GM23338 (cell line): ENCODE results near the gene TENT5A. TPM values are rescaled to one million over a fixed set of nuclear protein-coding genes. Genes with fewer than 3 reads are reported as not detected.

Source experiments
- ATAC-seq: fragments of 200-7000 bp; cut with Tn5 transposase; 3 replicates; pipeline ENCODE4 v1.9.1; 2020
- DNase-seq: peaks from one replicate; pipeline ENCODE4 v3.0.0-alpha.2; 2015; ENCODE audit warnings: low spot score
- H2AFZ ChIP-seq: fragments of 200-600 bp; sonication (generic); 2 replicates; pipeline ENCODE4 v1.8.0; 2016; ENCODE audit warnings: antibody characterized with exemption, mild to moderate bottlenecking, moderate library complexity
- H3F3A ChIP-seq: fragments of 200-600 bp; sonication (generic); replicated peaks from 2 replicates; pipeline ENCODE4 v1.8.0; 2017; ENCODE audit warnings: antibody characterized with exemption, mixed run types, low read depth
- H3K27ac ChIP-seq: fragments of 200-600 bp; sonication (generic); 2 replicates; pipeline ENCODE4 v1.6.1; 2016; ENCODE audit warnings: low read depth
- H3K27me3 ChIP-seq: fragments of 200-600 bp; sonication (generic); 2 replicates; pipeline ENCODE4 v1.8.0; 2016; ENCODE audit warnings: mild to moderate bottlenecking, mixed run types, moderate library complexity; ENCODE audit not compliant: insufficient read depth
- H3K36me3 ChIP-seq: fragments of 200-600 bp; sonication (generic); 2 replicates; pipeline ENCODE4 v1.8.0; 2016; ENCODE audit warnings: mild to moderate bottlenecking; ENCODE audit not compliant: insufficient read depth
- H3K4me1 ChIP-seq: fragments of 200-600 bp; sonication (generic); 2 replicates; pipeline ENCODE4 v1.8.0; 2016; ENCODE audit warnings: mild to moderate bottlenecking, moderate library complexity; ENCODE audit not compliant: insufficient read depth
- H3K4me2 ChIP-seq: fragments of 200-600 bp; sonication (generic); 2 replicates; pipeline ENCODE4 v1.7.1; 2017; ENCODE audit warnings: mixed run types
- H3K4me3 ChIP-seq: fragments of 200-600 bp; sonication (generic); 2 replicates; pipeline ENCODE4 v1.6.1; 2016; ENCODE audit warnings: mixed run types
- H3K79me2 ChIP-seq: fragments of 200-600 bp; sonication (generic); replicated peaks from 2 replicates; pipeline ENCODE4 v1.8.0; 2017; ENCODE audit warnings: mild to moderate bottlenecking; ENCODE audit not compliant: insufficient read depth
- H3K9me2 ChIP-seq: fragments of 200-600 bp; sonication (generic); 2 replicates; pipeline ENCODE4 v1.8.0; 2017; ENCODE audit not compliant: insufficient read depth
- H4K20me1 ChIP-seq: fragments of 200-600 bp; sonication (generic); replicated peaks from 2 replicates; pipeline ENCODE4 v1.8.0; 2017; ENCODE audit warnings: mild to moderate bottlenecking; ENCODE audit not compliant: insufficient read depth
- H3K27ac Mint-ChIP-seq: 2 replicates; pipeline ENCODE4 v1.8.0; 2020; ENCODE audit warnings: inconsistent platforms, mild to moderate bottlenecking, moderate library complexity, mixed read lengths
- H3K27me3 Mint-ChIP-seq: 3 replicates; pipeline ENCODE4 v1.8.0; 2022; ENCODE audit warnings: low read depth, mild to moderate bottlenecking, moderate library complexity, mixed read lengths, inconsistent platforms; ENCODE audit not compliant: insufficient read depth, poor library complexity
- H3K36me3 Mint-ChIP-seq: 3 replicates; pipeline ENCODE4 v1.8.0; 2021; ENCODE audit warnings: low read depth, mild to moderate bottlenecking, inconsistent platforms, moderate library complexity, mixed read lengths
- H3K4me1 Mint-ChIP-seq: 3 replicates; pipeline ENCODE4 v1.8.0; 2020; ENCODE audit warnings: mild to moderate bottlenecking, inconsistent platforms, mixed read lengths
- H3K4me3 Mint-ChIP-seq: 3 replicates; pipeline ENCODE4 v1.8.0; 2021; ENCODE audit warnings: moderate library complexity, mild to moderate bottlenecking, inconsistent platforms, mixed read lengths
- H3K9me3 Mint-ChIP-seq: 3 replicates; pipeline ENCODE4 v1.8.0; 2020; ENCODE audit warnings: moderate library complexity, mild to moderate bottlenecking, inconsistent platforms, mixed read lengths
- CREB1 ChIP-seq: fragments of 250-450 bp; sonication (Bioruptor Pico); IDR thresholded peaks from 2 replicates; pipeline ENCODE4 v1.5.0; 2020; ENCODE audit warnings: low read depth, mild to moderate bottlenecking, moderate library complexity
- CTCF ChIP-seq, 2 experiments: fragments of 200-600 bp in 1 of 2; sonication (generic) in 1 of 2; conservative IDR thresholded peaks; 2 replicates each; pipeline versions ENCODE4 v1.5.1 to v1.6.1; 2016 to 2017; ENCODE audit warnings: antibody characterized with exemption in 2 of 2, low read depth in 2 of 2, mild to moderate bottlenecking in 2 of 2, moderate library complexity in 1 of 2
- ZNF331 ChIP-seq: fragments of 250-450 bp; sonication (Bioruptor Pico); IDR thresholded peaks from 2 replicates; pipeline ENCODE4 v1.5.0; 2020; ENCODE audit warnings: low read depth, mild to moderate bottlenecking, moderate library complexity
- polyA plus RNA-seq: library from polyadenylated mRNA; unstranded; fragments of >200 nt; fragmentation: Nextera tagmentation; extraction: Ambion mirVana; gene quantifications from 2 replicates; pipeline ENCODE4 v1.2.1, GENCODE V29; 2016
- total RNA-seq: library from RNA; depleted of rRNA; stranded (reverse); fragments of >200 nt; shearing (Covaris generic); gene quantifications from 2 replicates; pipeline ENCODE4 v1.2.3, GENCODE V29; 2014
- TF ChIP-seq, protein P1 (sequence below): fragments of 250-450 bp; sonication (Bioruptor Pico); IDR thresholded peaks from 2 replicates; pipeline ENCODE4 v1.5.0; 2020; ENCODE audit warnings: mild to moderate bottlenecking, moderate library complexity

Gene TENT5A
- total and polyA plus RNA-seq, 2 experiments from 2014 or later = 3.8 to 4.7 TPM

DNA sequence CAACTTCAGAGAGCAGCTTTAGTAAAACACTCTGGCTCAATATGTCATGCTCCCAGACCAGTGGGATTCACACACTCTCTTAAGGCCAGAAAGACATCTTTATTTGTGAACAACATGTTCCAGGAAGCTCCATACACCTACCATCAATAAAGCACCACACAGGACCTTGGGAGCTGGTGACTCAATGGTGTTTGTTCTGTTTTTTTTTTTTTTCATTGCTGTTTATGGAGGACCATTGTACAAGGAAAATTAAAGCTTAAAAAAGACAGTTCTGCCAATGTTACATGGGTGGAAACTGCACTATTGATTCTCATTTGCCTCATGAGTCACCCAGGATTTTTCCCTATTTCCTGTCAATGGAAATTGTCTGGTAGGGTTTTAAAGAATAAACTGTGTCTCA lies 36.3 kb upstream of the TENT5A start:
- TF ChIP-seq CTCF (conservative IDR thresholded peaks at IDR 0.05; ENCODE audit: low read depth in 2 of 2) (no peak), ZNF331 (CRISPR knock-in tag) (no peak), CREB1 (no peak)
- TF ChIP-seq, protein P1, sequence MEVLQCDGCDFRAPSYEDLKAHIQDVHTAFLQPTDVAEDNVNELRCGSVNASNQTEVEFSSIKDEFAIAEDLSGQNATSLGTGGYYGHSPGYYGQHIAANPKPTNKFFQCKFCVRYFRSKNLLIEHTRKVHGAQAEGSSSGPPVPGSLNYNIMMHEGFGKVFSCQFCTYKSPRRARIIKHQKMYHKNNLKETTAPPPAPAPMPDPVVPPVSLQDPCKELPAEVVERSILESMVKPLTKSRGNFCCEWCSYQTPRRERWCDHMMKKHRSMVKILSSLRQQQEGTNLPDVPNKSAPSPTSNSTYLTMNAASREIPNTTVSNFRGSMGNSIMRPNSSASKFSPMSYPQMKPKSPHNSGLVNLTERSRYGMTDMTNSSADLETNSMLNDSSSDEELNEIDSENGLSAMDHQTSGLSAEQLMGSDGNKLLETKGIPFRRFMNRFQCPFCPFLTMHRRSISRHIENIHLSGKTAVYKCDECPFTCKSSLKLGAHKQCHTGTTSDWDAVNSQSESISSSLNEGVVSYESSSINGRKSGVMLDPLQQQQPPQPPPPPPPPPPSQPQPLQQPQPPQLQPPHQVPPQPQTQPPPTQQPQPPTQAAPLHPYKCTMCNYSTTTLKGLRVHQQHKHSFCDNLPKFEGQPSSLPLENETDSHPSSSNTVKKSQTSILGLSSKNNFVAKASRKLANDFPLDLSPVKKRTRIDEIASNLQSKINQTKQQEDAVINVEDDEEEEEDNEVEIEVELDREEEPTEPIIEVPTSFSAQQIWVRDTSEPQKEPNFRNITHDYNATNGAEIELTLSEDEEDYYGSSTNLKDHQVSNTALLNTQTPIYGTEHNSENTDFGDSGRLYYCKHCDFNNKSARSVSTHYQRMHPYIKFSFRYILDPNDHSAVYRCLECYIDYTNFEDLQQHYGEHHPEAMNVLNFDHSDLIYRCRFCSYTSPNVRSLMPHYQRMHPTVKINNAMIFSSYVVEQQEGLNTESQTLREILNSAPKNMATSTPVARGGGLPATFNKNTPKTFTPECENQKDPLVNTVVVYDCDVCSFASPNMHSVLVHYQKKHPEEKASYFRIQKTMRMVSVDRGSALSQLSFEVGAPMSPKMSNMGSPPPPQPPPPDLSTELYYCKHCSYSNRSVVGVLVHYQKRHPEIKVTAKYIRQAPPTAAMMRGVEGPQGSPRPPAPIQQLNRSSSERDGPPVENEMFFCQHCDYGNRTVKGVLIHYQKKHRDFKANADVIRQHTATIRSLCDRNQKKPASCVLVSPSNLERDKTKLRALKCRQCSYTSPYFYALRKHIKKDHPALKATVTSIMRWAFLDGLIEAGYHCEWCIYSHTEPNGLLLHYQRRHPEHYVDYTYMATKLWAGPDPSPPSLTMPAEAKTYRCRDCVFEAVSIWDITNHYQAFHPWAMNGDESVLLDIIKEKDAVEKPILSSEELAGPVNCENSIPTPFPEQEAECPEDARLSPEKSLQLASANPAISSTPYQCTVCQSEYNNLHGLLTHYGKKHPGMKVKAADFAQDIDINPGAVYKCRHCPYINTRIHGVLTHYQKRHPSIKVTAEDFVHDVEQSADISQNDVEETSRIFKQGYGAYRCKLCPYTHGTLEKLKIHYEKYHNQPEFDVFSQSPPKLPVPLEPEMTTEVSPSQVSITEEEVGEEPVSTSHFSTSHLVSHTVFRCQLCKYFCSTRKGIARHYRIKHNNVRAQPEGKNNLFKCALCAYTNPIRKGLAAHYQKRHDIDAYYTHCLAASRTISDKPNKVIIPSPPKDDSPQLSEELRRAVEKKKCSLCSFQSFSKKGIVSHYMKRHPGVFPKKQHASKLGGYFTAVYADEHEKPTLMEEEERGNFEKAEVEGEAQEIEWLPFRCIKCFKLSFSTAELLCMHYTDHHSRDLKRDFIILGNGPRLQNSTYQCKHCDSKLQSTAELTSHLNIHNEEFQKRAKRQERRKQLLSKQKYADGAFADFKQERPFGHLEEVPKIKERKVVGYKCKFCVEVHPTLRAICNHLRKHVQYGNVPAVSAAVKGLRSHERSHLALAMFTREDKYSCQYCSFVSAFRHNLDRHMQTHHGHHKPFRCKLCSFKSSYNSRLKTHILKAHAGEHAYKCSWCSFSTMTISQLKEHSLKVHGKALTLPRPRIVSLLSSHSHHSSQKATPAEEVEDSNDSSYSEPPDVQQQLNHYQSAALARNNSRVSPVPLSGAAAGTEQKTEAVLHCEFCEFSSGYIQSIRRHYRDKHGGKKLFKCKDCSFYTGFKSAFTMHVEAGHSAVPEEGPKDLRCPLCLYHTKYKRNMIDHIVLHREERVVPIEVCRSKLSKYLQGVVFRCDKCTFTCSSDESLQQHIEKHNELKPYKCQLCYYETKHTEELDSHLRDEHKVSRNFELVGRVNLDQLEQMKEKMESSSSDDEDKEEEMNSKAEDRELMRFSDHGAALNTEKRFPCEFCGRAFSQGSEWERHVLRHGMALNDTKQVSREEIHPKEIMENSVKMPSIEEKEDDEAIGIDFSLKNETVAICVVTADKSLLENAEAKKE = no peak
- Histone ChIP-seq H3K79me2 (no peaks in the 10 kb centered on the region), H3K9me2 (0 out of 2 replicates have a peak, but pooled peaks cover 8% of the 10 kb centered on the region), H3K4me3 (no peak overlapping the region), H3K4me1 (peaks cover 35% of the 10 kb centered on the region), H3K27ac (no peak overlapping the region), H3K4me2 (0 out of 2 replicates have a peak overlapping the region, but pooled peaks have one; percentile 7), H2AFZ (0 out of 2 replicates have a peak overlapping the region, but pooled peaks have one; percentile 7), H3K36me3 (no peaks in the 10 kb centered on the region), H4K20me1 (no peaks in the 10 kb centered on the region), H3F3A (no peaks in the 10 kb centered on the region), H3K27me3 (no peaks in the 10 kb centered on the region)
- DNase-seq = no peak
- Mint-ChIP-seq H3K4me1 (peaks cover 50% of the 10 kb centered on the region), H3K27me3 (no peaks in the 10 kb centered on the region), H3K27ac (no peak overlapping the region; the same call in 1 of the 2 replicates), H3K36me3 (no peaks in the 10 kb centered on the region), H3K4me3 (no peak overlapping the region), H3K9me3 (no peaks in the 10 kb centered on the region)
- ATAC-seq = no peak
